Erythroblast (primary cell): ENCODE measurements around the gene LCN2.

Experiments
- GATA1 ChIP-seq: IDR thresholded peaks from 2 replicates; pipeline ENCODE4 v1.6.1; 2011; ENCODE audit warnings: low read depth, mild to moderate bottlenecking, control low read depth, low read length, moderate library complexity
- POLR2A ChIP-seq: IDR thresholded peaks from 2 replicates; pipeline ENCODE4 v1.6.1; 2011; ENCODE audit warnings: mild to moderate bottlenecking, low read length

GRCh38 chr9:128120741-128121465 lies 28.4 kb upstream of the LCN2 start:
- no peak for TF ChIP-seq POLR2A
- TF ChIP-seq GATA1: no peak
